Activated gamma-delta T cell treated with Interleukin-2 at 50 U/mL for 16 hours (primary cell): ENCODE data around the gene VEPH1.

Experiments
- DNase-seq: peaks from one replicate; pipeline ENCODE4 v3.0.0-alpha.2; 2020

Gene VEPH1

GRCh38 chr3:157472648-157473047, 30.6 kb downstream of the VEPH1 start:
- DNase-seq, result no peak

- DNase-seq, result no peak
Measured at GRCh38 chr3:157471064-157471463, 32.2 kb downstream of the VEPH1 start.

- DNase-seq, result no peak
Measured at GRCh38 chr3:157469561-157470294, 33.5 kb downstream of the VEPH1 start.

GRCh38 chr3:157467200-157467599, 36.0 kb downstream of the VEPH1 start:
- no peak for DNase-seq

- no peak for DNase-seq
Measured at GRCh38 chr3:157465741-157466140, 37.5 kb downstream of the VEPH1 start.

- no peak for DNase-seq
Measured at GRCh38 chr3:157464321-157464720, 38.9 kb downstream of the VEPH1 start.

GRCh38 chr3:157463816-157464215, 39.4 kb downstream of the VEPH1 start:
- DNase-seq, result no peak

GRCh38 chr3:157460253-157460652, 43.0 kb downstream of the VEPH1 start:
- no peak for DNase-seq

- DNase-seq, result no peak
Measured at GRCh38 chr3:157459706-157460105, 43.5 kb downstream of the VEPH1 start.

- no peak for DNase-seq
Measured at GRCh38 chr3:157453824-157454223, 49.4 kb downstream of the VEPH1 start.

- no peak for DNase-seq
Measured at GRCh38 chr3:157452097-157452496, 51.1 kb downstream of the VEPH1 start.

- DNase-seq, result no peak
Measured at GRCh38 chr3:157447026-157447694, 56.1 kb downstream of the VEPH1 start.

GRCh38 chr3:157445857-157446256, 57.4 kb downstream of the VEPH1 start:
- DNase-seq, result no peak

- no peak for DNase-seq
Measured at GRCh38 chr3:157444797-157445184, 58.4 kb downstream of the VEPH1 start.

GRCh38 chr3:157443905-157444796, 59.1 kb downstream of the VEPH1 start:
- DNase-seq, result no peak

GRCh38 chr3:157442729-157443128, 60.5 kb downstream of the VEPH1 start:
- no peak for DNase-seq

- no peak for DNase-seq
Measured at GRCh38 chr3:157441102-157441624, 62.1 kb downstream of the VEPH1 start.

- DNase-seq, result no peak
Measured at GRCh38 chr3:157438194-157438730, 65.0 kb downstream of the VEPH1 start.

GRCh38 chr3:157436583-157437291, 66.5 kb downstream of the VEPH1 start, which contains the start of gene PTX3:
TSS of gene PTX3 (plus strand) at chr3:157436850. CDS start at chr3:157436934, 84 bp downstream.
- DNase-seq, result no peak

- DNase-seq, result no peak
Measured at GRCh38 chr3:157429708-157430107, 73.5 kb downstream of the VEPH1 start.

- no peak for DNase-seq
Measured at GRCh38 chr3:157428853-157429252, 74.4 kb downstream of the VEPH1 start.

GRCh38 chr3:157427901-157428300, 75.3 kb downstream of the VEPH1 start:
- DNase-seq, result no peak
